Fibroblast of gingiva (primary cell): ENCODE results near the gene IL18RAP.
A peak's percentile ranks its signal among the peaks of the same experiment; 100 is the strongest.

Experiments used
- DNase-seq: peaks from one replicate; pipeline ENCODE4 v3.0.0-alpha.2; 2011; ENCODE audit warnings: low read depth

IL18RAP gene, protein sequence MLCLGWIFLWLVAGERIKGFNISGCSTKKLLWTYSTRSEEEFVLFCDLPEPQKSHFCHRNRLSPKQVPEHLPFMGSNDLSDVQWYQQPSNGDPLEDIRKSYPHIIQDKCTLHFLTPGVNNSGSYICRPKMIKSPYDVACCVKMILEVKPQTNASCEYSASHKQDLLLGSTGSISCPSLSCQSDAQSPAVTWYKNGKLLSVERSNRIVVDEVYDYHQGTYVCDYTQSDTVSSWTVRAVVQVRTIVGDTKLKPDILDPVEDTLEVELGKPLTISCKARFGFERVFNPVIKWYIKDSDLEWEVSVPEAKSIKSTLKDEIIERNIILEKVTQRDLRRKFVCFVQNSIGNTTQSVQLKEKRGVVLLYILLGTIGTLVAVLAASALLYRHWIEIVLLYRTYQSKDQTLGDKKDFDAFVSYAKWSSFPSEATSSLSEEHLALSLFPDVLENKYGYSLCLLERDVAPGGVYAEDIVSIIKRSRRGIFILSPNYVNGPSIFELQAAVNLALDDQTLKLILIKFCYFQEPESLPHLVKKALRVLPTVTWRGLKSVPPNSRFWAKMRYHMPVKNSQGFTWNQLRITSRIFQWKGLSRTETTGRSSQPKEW

DNA sequence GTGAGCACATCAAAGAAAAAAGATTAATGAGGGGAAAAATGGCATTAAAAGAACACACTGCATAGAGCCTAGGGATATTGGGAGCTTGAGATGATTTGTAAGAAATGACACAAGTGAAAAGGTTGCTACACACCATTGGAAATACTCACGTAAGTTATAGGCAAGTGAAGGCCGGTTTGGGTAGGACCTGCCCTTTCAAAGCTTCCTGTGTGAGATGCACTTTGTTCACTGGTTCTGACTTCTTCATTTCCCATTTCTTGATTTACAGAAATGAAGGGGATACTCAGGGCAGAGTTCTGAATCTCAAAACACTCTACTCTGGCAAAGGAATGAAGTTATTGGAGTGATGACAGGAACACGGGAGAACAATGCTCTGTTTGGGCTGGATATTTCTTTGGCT is at the start of gene IL18RAP:
Gene IL18RAP, plus strand, starts transcription at position 251 of the 400 bp plus-strand sequence. Its CDS starts 118 bp downstream, at position 369.
- DNase-seq: no peak

DNA sequence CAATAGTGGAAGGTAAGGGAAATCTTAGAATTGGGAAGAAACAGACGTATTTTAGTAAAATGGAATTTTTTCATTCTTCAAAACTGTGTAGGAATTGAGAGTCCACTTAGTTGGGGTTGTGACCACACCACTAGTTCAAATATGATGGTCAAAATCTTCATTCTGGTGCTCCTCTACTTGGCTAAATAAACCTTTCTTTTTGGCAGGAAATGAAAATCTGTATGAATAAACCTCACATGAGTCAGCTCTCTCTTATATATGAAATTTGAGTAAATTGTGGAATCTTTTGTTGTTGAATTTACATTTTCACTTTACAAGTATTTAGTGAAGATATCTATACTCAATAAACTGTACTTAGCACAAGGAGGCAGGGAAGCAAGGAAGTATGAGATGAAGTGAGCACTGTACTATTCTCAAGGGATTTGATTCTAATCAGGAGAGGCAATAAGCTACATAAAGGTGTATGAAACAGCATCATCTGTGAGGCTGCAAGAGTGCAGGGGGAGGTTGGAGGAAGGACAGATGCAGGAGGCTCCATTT is 46.8 kb upstream of the IL18RAP start:
- DNase-seq: no peak

DNA sequence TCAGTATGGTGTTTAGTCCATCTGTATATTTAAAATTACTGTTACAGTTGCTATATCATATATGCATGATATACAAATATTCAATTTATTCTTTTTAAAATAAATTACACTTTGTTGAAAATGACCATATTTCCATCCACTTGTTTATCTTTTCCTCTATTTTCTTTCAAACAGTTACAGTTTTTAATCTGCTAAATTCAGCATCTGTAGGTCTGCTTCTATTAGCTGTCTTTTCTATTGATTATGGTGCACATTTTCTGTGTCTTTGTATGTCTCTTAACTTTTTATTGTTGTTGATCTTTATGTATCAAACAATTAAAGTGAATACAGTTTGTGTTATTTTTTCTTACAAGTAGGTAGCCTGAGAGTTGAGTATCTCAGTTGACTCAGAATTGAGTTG is 39.2 kb upstream of the IL18RAP start:
- DNase-seq: no peak

DNA sequence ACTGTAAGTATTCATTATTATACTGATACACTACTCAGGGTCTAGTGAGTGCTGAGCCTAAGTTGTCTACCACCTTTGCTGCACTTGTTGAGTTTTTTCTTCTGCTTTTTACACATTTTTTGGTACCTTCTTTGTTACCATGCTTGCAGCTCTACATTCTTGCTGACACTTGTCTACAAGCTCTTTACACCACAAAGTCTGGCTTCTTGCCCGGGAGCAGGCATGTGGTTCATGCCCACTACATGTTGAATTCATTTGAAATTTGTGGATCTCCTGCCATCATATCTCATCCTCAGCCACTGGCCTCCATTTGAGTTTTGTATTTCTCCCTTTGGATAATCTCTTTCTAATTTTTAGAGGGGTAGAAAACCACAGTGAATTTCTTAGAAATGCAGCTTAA is 37.4 kb upstream of the IL18RAP start:
- peak; percentile 5 for DNase-seq

DNA sequence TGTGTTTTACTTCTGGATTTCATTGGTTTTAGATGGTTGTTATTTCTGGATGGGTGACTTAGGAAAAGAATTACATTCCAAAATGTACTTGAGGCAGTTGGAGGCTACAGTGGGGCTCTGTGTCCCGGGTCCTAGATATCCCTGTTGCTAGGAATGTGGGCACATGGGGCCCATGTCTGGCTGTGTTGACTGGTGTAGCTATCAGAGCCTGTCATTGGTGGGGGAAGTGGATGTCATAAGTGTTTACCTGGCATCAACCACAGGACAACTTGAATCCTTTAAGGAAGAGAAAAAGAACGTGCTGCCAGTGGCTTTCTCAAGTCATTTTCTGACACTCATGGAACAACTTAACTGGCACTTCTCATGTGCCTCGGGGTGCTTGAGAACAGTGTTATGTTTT is 37.0 kb upstream of the IL18RAP start:
- DNase-seq: no peak

DNA sequence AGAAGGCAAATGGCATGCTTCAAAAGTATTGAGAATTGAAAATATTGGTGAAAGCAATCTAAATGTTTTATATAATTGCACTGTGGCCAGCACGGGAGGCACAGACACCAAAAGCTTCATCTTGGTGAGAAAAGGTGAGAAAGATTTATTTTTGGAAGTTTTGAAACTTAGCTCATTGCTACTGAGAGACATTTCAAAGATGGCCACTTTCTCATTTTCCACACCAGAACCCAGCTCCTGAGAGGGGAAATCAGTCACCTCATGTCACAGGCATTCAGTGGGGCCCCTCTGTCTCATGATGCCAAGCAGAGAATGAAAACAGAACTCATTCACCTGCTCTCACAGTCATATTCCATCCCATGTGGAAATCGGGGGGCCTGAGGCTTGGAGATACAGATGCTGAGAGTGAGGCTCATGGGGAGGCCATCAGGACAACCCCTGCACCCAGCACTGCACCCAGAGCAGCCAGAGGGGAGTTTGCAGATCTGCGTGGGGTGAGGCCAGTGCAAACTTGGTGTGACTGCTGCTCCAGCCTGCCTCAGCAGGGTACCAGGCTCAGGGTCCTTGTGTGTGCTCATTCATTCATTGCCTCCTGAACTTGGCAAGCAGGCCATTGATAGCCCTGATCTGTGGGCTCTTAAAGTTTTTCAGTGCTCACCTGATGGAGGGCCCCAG is 36.0 kb upstream of the IL18RAP start:
- no peak for DNase-seq

DNA sequence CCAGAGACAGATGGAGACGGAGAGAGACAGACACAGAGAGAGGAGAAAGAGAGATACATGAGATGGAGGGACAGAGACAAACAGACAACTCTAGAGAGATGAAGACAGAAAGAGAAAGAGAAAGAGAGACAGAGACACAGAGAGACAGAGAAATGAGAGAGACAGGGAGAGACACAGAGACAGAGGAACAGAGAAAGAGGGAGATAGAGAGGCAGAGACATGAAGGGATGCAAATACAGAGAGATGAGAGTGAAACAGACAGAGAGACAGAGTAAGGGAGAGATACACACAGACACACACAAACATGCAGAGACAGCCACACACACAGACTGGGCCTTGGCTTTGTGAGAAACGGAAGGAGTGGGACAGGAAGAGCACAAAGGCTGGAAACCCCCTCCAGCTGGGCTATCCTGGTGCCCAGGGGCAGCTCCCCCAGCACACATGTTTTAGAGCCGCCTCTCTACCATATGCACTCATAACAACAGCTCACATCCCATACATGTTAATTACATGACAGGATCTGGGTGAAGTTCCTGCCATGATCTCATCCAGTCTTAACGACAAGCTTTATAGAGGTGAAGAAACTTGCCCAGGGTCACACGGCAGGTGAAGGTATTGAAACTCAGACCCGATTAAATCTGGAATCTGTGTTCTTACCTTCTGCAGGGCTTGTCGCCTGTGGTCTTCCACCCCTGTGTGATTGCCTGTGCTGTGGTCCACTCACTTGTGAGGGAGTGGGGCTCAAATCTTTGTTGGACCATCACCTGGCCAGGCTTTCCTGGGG is 35.0 kb upstream of the IL18RAP start:
- DNase-seq: no peak

DNA sequence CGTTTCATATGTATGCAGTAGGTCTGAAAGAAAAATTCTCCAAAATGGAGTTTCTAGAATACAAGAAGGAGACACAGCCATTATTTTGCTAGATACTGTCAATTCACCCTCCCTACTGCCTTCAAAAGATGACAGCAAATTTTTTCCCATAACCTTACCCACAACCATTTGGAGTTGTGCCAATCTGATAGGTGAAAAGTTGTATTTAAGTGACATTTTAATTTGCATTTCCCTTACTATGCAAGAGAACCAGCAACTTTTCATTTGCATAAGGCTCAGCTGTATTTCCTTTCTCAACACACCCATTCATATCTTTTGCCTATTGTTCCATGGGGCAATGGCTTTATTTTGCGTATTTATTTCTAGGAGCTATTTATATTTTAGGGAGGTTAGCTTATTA is 31.4 kb upstream of the IL18RAP start:
- no peak for DNase-seq

DNA sequence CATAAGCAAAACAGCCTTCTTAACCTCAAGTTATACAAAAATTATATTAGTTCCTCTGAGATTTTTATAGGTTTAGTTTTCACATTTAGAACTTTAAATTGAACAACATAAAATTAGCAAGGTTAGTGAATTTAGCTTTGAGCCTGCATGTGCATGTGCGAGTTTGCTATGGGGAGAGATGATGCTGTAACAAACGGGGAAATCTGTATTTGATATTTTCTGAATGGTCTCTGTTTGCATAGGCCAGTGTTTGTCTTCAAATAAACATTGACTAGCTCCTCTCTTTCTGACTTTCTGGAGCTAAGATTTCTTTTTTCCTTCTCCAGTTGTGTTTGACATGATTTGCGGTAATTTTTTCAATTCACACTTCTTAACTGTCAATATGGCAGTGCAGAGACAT is 30.9 kb upstream of the IL18RAP start:
- no peak for DNase-seq

DNA sequence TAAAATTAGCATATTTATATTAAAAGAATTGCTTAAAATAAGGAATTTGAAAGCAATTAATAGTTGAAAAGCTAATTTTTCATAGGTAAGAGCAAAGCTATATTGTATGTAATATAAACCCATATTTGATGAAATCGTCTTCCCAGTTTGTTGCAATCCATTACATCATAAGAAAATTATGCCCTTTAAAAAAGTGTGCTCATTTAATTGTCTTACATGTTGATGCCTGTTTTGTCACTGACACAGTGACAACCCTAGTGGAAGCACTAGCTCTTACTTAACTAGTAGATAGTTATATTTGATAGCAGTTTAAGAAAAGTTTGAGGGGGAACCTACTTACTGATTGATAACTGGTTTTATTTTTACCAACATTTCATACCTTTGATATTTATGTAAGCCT is 30.0 kb upstream of the IL18RAP start:
- no peak for DNase-seq

DNA sequence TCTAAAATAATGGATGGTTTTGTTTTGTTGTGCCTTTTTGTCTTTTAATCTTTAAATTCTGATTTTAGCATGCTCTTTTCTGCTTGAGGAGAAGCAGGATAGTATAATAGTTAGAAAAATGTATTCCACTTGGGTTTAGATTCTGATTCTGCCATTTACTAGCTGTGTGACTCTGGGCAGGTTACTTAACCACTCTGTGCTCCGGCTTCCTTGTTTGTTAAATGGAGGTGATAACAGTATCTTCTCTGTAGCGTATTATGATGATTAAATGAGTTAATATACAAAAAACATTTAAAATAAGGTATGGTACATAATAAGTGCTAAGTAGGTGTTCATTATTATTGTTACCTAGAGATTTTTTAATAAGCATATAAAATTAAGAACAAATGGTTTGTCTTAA is 26.9 kb upstream of the IL18RAP start:
- DNase-seq: no peak

DNA sequence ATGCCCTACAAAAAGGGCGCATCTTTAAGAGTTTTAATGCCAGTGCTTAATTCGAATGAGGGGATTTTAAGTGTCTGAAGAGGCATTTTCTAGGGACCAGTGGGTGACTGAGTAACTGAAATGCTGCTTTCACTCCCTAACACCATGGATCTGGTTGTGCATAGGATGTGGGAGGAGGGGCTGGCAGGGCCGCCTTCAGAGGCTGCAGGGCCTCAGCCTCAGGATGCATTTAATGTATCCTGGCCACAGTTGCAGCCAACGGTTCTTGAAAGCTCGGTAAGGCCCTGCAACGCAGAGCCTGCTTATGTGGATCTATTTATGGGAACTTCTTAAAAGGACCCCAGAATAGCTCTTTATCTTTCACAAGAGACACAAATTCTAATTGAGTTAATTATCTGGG is 25.8 kb upstream of the IL18RAP start:
- DNase-seq: no peak

DNA sequence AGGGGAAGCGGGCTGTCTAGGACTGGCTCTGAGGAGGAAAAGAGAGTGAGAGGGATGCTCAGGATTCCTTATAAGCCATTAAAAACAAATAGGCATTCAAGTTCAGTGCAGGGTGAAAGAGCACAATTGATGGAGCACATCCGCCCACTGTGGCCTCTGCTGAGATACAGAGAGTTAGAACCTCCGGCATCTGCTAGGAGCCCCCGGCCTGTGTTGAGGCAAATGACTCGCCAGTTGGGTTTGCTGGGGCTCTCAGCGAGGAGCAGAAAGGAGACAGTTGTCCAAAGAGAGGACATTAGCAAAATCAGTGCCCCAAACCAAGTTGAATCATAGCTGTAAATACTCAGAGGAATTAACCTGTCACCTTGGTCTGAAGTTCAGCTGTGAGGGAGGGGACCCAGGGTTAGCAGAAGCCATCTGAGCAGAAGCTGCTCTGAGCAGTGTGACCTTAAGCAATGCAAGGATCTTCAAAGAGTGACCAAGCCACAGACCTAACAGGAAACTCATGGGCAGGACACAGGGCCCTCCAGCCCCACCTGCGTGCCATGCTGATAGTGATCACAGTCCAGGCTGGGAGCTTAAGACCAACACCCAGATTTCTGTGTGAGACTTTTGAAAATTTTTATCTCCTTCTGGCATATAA is 23.3 kb upstream of the IL18RAP start:
- no peak for DNase-seq

DNA sequence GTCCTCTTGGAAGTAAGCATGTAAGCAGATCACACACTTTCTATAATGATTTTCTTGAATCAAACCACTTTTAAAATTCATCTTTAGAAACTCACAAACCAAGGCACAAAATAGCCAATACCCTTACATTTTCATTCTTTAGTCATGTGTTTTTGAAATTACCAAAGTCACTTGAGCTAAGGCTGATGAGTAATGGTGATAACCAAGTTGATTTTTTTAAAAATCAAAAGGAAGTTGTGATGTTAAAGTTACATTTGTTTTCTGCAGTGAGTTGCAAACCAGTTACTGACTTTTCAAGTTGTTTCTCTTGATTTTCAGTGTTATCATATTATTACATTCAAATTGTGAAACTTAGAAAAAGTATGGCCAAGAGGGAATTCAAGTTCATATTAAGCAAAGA is 21.5 kb upstream of the IL18RAP start:
- DNase-seq: no peak

DNA sequence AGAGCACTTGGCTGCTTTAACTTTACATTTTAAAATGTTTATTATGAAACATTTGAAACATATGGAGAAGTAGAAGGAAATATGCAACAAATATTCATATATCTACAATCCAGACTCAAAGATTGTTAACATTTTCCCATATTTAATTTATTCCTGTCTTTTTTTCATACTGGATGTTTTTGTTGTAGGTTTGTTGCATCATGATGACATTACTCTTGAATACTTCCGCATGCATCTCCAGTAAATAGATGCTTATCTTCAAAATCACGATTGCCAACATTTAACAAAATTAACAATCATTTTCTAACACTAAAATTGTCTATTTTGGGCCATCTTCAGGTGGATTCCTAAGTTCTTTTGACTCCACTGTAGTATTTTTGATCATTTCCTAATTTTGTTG is 21.1 kb upstream of the IL18RAP start:
- DNase-seq: no peak

DNA sequence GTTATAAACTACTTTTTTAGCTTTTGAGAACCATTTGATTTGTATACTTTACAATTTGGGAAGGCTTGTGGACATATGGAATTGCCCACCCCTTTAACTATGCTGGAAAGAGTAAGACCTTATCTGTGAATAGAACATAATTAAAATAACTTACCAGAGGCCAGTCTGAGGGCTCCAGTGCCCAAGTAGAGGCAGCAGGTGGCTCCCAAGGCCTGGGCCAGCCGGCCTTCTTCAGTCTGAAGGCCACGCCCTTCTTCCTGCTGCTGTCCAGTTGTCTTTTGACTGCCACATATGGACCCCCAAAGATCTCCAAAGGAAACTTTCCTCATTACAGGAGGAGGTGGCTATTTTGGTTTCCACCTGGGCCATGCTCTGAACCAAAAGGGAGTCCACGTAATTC is 12.0 kb upstream of the IL18RAP start:
- DNase-seq: no peak

DNA sequence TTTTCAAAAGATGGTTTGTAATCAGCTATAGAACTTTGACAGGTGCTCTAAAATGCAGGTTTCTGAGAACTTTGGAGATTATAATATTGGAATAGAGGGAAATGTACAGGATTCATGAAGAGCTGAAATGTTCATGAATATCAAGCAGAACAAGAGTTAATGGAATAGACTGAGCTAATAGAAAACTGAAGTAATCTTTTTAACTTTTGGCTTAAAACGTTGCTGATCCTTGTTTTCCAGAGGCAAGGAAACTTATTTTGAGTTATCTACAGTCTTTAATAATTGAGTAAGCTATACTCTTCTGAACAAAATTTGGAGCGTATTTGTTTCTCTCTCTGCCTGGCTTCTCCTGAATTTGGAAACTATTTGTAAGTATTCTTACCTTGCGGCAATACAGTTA is 10.8 kb upstream of the IL18RAP start:
- DNase-seq: no peak

DNA sequence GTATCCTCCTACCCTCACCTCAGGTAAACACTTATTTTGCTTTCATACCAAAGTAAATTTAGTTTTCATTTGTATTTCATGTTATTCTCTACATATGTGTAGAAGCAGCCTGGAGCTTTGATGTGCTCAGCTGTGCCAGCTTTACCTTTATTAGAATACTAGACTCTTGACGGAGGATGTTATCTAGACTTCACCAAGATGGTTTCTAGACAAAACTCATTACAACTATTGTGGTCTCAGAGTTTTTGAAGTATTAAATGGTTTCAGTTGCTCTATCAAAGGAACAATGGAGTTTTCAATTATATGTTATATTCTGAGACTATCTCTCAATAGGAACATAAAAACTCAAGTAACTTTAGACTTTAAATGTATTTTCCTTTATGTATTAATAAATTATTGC is 5.0 kb upstream of the IL18RAP start:
- no peak for DNase-seq

DNA sequence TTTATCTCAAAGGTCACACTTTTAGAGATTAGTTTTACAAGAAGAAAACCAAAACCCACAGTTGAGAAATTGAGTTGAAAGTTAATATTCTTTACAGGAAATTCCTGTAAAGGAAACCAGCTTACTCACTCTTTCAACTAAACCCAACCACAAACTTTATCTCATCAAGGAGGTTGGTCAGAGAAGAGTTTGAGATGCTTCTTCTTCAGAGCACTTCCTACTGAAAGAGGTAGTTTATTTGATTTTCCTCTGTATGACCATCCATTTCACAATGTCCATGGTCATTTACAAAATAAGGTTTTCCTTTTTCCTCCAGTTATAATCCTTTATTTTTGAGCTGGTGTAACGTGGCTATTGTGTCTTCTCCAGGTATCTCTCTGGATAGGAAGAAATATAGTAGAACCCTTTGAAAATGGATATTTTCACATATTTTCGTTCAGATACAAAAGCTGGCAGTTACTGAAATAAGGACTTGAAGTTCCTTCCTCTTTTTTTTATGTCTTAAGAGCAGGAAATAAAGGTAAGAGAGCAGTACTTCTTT is 4.5 kb upstream of the IL18RAP start:
- no peak for DNase-seq

DNA sequence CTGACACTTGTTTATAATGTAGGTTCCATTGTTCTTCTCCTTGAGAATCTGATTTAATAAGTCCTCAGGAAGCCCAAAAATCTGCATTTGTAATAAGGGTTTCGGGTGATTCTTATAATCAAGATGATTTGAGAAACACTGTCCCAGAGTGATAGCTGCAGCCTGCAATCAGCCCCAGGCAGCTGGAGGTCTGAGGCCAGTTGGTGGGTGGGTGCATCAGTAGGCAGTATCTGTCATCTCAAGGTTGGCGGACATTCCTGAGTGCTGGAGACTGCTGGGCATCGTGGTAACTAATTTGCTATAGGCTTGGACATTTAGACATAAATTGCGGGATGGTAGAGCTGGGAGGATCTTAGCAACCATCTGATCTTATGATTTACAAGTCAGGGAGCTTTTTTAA is 2.7 kb upstream of the IL18RAP start:
- DNase-seq: no peak
